ENCODE measurements around the gene SORBS2. TPM values are rescaled to one million over a fixed set of nuclear protein-coding genes. Genes with fewer than 3 reads are reported as not detected.

SORBS2 gene
- total and polyA plus RNA-seq, 2 of the 4 experiments (the other 2 are of a cell fraction): 0.18 TPM; not detected in 1

DNA sequence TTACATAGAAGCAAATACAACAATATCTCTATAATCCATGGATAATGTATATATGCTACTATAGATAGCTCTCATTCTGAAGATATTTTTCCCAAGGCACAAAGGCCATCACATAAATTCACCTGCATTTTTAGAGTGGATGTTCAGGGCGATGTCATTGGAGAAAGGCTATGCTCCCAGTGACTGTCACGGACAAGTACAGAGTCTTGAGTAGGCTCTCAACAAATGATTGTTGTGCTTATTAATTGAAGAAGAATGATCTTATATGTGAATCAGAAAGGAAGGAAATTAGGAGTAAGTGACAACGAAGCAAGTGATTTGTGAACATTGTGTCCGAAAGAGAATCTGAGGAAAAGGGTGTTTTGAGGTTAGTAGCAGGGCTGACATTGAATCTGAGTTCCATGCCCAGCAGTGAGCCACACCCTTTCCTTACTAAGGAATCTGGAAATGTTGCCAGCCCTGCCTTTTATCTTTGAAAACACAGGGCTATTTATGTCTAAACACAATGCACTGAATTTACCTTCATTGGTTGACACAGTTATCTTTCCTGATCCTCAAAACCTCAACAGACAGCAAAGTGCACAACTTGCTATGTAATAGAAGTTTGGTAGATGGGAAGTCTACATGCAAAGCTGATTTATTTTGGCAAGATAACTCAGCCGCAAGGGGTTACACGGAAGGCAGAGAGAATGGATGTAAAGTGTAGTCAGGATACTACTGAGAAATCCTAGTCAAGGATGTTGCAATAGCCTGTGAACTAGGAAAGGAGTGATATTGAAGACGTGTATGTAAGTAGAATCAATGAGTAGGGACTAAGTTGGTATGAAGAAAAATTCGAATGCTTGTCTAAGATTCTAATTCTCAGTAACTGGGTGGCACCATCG lies 50.4 kb downstream of the SORBS2 start:
- no peak overlapping the region for H3K4me3 ChIP-seq (ENCODE audit: insufficient read depth, low read depth, low read length)
- H2BK5ac ChIP-seq (ENCODE audit: low read depth, low read length, poor library complexity, severe bottlenecking): no peak overlapping the region
- intact Hi-C loops (cut with micrococcal nuclease) (no loop called here), dilution Hi-C loops (cut with HindIII; ENCODE audit: low sequenced_read_pairs, unreplicated experiment) (no loop called here), in situ Hi-C loops (cut with MboI; ENCODE audit: low sequenced_read_pairs) (no loop called here)
- H2AK9ac ChIP-seq (replicated peaks; ENCODE audit: low read depth, low read length, poor library complexity): no peak overlapping the region
- no peak overlapping the region for H2AK5ac ChIP-seq (ENCODE audit: low read depth, low read length)
- H2BK120ac ChIP-seq (ENCODE audit: low read depth, low read length): no peak overlapping the region
- H3K23ac ChIP-seq (ENCODE audit: low read depth, low read length): no peak overlapping the region
- WGBS, 2 experiments (ENCODE audit: extremely low coverage in 2 of 2, insufficient read length in 1 of 2): 66% methylated on average over 5 of the region's 9 CpGs; no CpG with 5 or more reads in 1 of the 2 experiments
- H3K56ac ChIP-seq (ENCODE audit: extremely low read depth, insufficient read depth, low read length): no peak overlapping the region
- no peaks in the 10 kb centered on the region for H3K9me3 ChIP-seq (ENCODE audit: control insufficient read depth, insufficient read depth, low read length)
- CTCF ChIA-PET: interaction anchor here (1.0 kb wide), 1 partner anchor 13 kb away, joined by 4 read pairs; no protein-coding TSS in a partner anchor
- no peak overlapping the region for H3K9ac ChIP-seq (ENCODE audit: low read depth, low read length)
- H3K4me1 ChIP-seq (ENCODE audit: control insufficient read depth, insufficient read depth, low read length): no peaks in the 10 kb centered on the region
- no peaks in the 10 kb centered on the region for H3K36me3 ChIP-seq (ENCODE audit: control insufficient read depth, insufficient read depth, low read length)
- no peak overlapping the region for H3K4me2 ChIP-seq (ENCODE audit: low read depth, low read length)
- DNase-seq (no peak), ATAC-seq (ENCODE audit: low read depth) (no peak)
- no peak overlapping the region for H3K14ac ChIP-seq (replicated peaks; ENCODE audit: low read depth, low read length)
- H3K9me1 ChIP-seq (ENCODE audit: insufficient read depth, low read length): no peaks in the 10 kb centered on the region
- no peak overlapping the region for H2BK15ac ChIP-seq (ENCODE audit: low read depth, low read length)
- H3K79me1 ChIP-seq (ENCODE audit: low read depth in 1 of 2, low read length in 2 of 2): no peaks in the 10 kb centered on the region
- H4K8ac ChIP-seq (ENCODE audit: low read depth in 2 of 2, low read length in 2 of 2): no peak overlapping the region
- no peak overlapping the region for H3K4ac ChIP-seq (ENCODE audit: low read depth, low read length)
- POLR2A ChIA-PET (ENCODE audit: unreplicated experiment): no interaction called here
- no peak overlapping the region for H3K27ac ChIP-seq (ENCODE audit: insufficient read depth, low read length)
- H4K91ac ChIP-seq (ENCODE audit: insufficient read depth, low read depth, low read length): no peak overlapping the region
- no peak overlapping the region for H4K5ac ChIP-seq (ENCODE audit: low read depth, low read length)
- H2AFZ ChIP-seq (replicated peaks; ENCODE audit: low read length, poor library complexity): no peak overlapping the region
- TF ChIP-seq MXI1 (IDR thresholded peaks at IDR 0.05; ENCODE audit: borderline replicate concordance, low read depth, low read length) (no peak), CEBPB (IDR thresholded peaks at IDR 0.05; ENCODE audit: low read depth, low read length) (peak; percentile 62)
- BruUV-seq (replicated peaks): no TSS peak
- H3K27me3 ChIP-seq (ENCODE audit: control insufficient read depth, insufficient read depth, low read length): peaks cover 32% of the 10 kb centered on the region
- no peak overlapping the region for H3K18ac ChIP-seq (ENCODE audit: low read depth, low read length)
- H4K20me1 ChIP-seq (ENCODE audit: insufficient read depth, low read length): no peaks in the 10 kb centered on the region
- H2BK20ac ChIP-seq (ENCODE audit: low read depth, low read length): no peak overlapping the region

All from IMR-90 (cell line).